CD4-positive, alpha-beta memory T cell (primary cell): ENCODE measurements around the gene GTF2F1. TPM values are rescaled to one million over a fixed set of nuclear protein-coding genes. Genes with fewer than 3 reads are reported as not detected.

ENCODE experiments used
- CTCF ChIA-PET: fragments of 350-600 bp; sonication (Branson Sonifier 250); formaldehyde crosslinking; loops from one replicate; lab custom pipeline; 2021; ENCODE audit warnings: inconsistent platforms; ENCODE audit not compliant: partially characterized antibody; lab: Charles Lee
- POLR2A ChIA-PET: fragments of 350-600 bp; sonication (Branson Sonifier 250); formaldehyde crosslinking; loops from one replicate; lab custom pipeline; 2021; ENCODE audit not compliant: partially characterized antibody; lab: Charles Lee
- DNase-seq, 5 donors: peaks; one replicate each; pipeline versions ENCODE4 v3.0.0 to v3.0.0-alpha.2; 2020 to 2022; ENCODE audit warnings: mixed read lengths in 1 of 5
- H3K27ac ChIP-seq: one replicate; pipeline ENCODE4 v1.7.0; 2013; ENCODE audit warnings: low read depth, low read length
- H3K27me3 ChIP-seq: 2 replicates; pipeline ENCODE4 v1.7.0; 2013; ENCODE audit warnings: mild to moderate bottlenecking, low read length, moderate library complexity; ENCODE audit not compliant: insufficient read depth
- H3K36me3 ChIP-seq: 2 replicates; pipeline ENCODE4 v1.7.0; 2013; ENCODE audit warnings: mild to moderate bottlenecking, low read length, moderate library complexity; ENCODE audit not compliant: insufficient read depth
- H3K4me1 ChIP-seq: 2 replicates; pipeline ENCODE4 v1.7.0; 2013; ENCODE audit warnings: mild to moderate bottlenecking, low read length, moderate library complexity; ENCODE audit not compliant: insufficient read depth
- H3K4me3 ChIP-seq, 2 donors: one replicate each; pipeline ENCODE4 v1.7.0; 2013; ENCODE audit warnings: low read length in 2 of 2, mild to moderate bottlenecking in 1 of 2
- H3K9me3 ChIP-seq, 2 donors: one replicate each; pipeline ENCODE4 v1.7.0; 2013; ENCODE audit warnings: low read length in 2 of 2, control low read depth in 1 of 2; ENCODE audit not compliant: control insufficient read depth in 1 of 2
- H3K27ac Mint-ChIP-seq, 7 donors: one replicate each; pipeline ENCODE4 v1.8.0; 2020 to 2021; ENCODE audit warnings: mixed read lengths in 7 of 7, mild to moderate bottlenecking in 6 of 7, inconsistent platforms in 3 of 7, moderate library complexity in 3 of 7
- H3K27me3 Mint-ChIP-seq, 2 donors: one replicate each; pipeline ENCODE4 v1.8.0; 2020 to 2021; ENCODE audit warnings: mixed read lengths in 2 of 2
- H3K36me3 Mint-ChIP-seq, 2 donors: one replicate each; pipeline ENCODE4 v1.8.0; 2020 to 2021; ENCODE audit warnings: mixed read lengths in 2 of 2, inconsistent platforms in 1 of 2, mild to moderate bottlenecking in 1 of 2
- H3K4me1 Mint-ChIP-seq, 4 donors: one replicate each; pipeline ENCODE4 v1.8.0; 2020 to 2021; ENCODE audit warnings: mixed read lengths in 4 of 4, mild to moderate bottlenecking in 1 of 4
- H3K4me3 Mint-ChIP-seq, 8 donors: one replicate each; pipeline ENCODE4 v1.8.0; 2020 to 2021; ENCODE audit warnings: mixed read lengths in 8 of 8, mild to moderate bottlenecking in 7 of 8, moderate library complexity in 6 of 8, inconsistent platforms in 3 of 8
- H3K9me3 Mint-ChIP-seq, 8 donors: one replicate each; pipeline ENCODE4 v1.8.0; 2020 to 2021; ENCODE audit warnings: mixed read lengths in 8 of 8, mild to moderate bottlenecking in 5 of 8, inconsistent platforms in 3 of 8, moderate library complexity in 1 of 8
- intact Hi-C: fragments of 100-400 bp; cut with micrococcal nuclease; formaldehyde crosslinking; loops from one replicate; pipeline ENCODE4 v1.15.1; 2023
- polyA plus RNA-seq, 2 donors: library from polyadenylated mRNA; unstranded; fragments of 300-500 nt; fragmentation: Illumina TruSeq; gene quantifications; one replicate each; pipeline ENCODE4 v1.2.3, GENCODE V29; 2021
- total RNA-seq, 2 experiments: library from RNA; stranded (reverse); gene quantifications; one replicate each; pipeline ENCODE4 v1.2.3, GENCODE V29; 2021

GTF2F1 gene
- total and polyA plus RNA-seq, 4 experiments from 2014 or later, result 6.6 to 57.7 (median 41.9) TPM

- Histone ChIP-seq H3K9me3 (no peaks in the 10 kb centered on the region), H3K27me3 (no peaks in the 10 kb centered on the region), H3K4me1 (no peaks in the 10 kb centered on the region), H3K27ac (no peak overlapping the region), H3K36me3 (peaks cover 51% of the 10 kb centered on the region), H3K4me3 (no peak overlapping the region)
- DNase-seq, result no peak
- Mint-ChIP-seq H3K27me3 (no peaks in the 10 kb centered on the region), H3K36me3 (peaks cover 35 to 71% of the 10 kb centered on the region in 2 donors), H3K4me3 (no peak overlapping the region), H3K4me1 (peaks cover 0 to 3% (median 1%) of the 10 kb centered on the region in 4 donors), H3K9me3 (peaks cover 0 to 2% (median 0%) of the 10 kb centered on the region in 8 donors), H3K27ac (peak overlapping the region in 1 of 7 donors; percentile 41)
- ChIA-PET CTCF (no interaction called here), POLR2A (no interaction called here)
- intact Hi-C loops, result no loop called here
These were observed 8.6 kb downstream of the GTF2F1 start for GRCh38 chr19:6384381-6384780.

DNA sequence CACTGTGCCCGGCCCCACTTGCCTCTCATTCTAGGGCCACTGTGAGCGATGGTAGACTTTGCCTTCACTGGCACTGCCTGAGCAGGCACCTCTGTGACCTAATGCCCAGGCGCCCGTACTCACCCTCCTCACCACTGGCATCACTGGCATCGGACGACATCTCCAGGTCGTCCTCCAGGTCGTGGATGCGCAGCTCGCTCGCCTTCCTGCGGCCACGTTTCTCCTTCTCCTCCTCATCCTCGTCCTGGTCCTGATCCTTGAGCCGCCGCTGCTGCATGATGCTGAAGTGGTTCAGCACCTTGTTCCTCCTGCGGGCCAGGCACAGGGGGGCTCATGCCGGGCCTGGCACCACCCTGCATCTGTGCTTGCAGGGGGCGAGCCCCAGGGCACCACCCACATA lies 9.8 kb downstream of the GTF2F1 start:
- intact Hi-C loops, result no loop called here
- Histone ChIP-seq H3K9me3 (no peaks in the 10 kb centered on the region), H3K4me1 (no peaks in the 10 kb centered on the region), H3K36me3 (peaks cover 44% of the 10 kb centered on the region), H3K27me3 (no peaks in the 10 kb centered on the region), H3K4me3 (no peak overlapping the region), H3K27ac (no peak overlapping the region)
- no peak overlapping the region for H3K4me3 Mint-ChIP-seq
- CTCF ChIA-PET, result no interaction called here
- H3K27ac Mint-ChIP-seq, result peak overlapping the region in 1 of 7 donors; percentile 89
- no peak for DNase-seq
- H3K9me3 Mint-ChIP-seq, result peaks cover 0 to 2% (median 0%) of the 10 kb centered on the region in 8 donors
- H3K4me1 Mint-ChIP-seq, result peaks cover 0 to 3% (median under 1%) of the 10 kb centered on the region in 4 donors
- no peaks in the 10 kb centered on the region for H3K27me3 Mint-ChIP-seq
- H3K36me3 Mint-ChIP-seq, result peaks cover 34 to 69% of the 10 kb centered on the region in 2 donors
- POLR2A ChIA-PET, result no interaction called here

DNA sequence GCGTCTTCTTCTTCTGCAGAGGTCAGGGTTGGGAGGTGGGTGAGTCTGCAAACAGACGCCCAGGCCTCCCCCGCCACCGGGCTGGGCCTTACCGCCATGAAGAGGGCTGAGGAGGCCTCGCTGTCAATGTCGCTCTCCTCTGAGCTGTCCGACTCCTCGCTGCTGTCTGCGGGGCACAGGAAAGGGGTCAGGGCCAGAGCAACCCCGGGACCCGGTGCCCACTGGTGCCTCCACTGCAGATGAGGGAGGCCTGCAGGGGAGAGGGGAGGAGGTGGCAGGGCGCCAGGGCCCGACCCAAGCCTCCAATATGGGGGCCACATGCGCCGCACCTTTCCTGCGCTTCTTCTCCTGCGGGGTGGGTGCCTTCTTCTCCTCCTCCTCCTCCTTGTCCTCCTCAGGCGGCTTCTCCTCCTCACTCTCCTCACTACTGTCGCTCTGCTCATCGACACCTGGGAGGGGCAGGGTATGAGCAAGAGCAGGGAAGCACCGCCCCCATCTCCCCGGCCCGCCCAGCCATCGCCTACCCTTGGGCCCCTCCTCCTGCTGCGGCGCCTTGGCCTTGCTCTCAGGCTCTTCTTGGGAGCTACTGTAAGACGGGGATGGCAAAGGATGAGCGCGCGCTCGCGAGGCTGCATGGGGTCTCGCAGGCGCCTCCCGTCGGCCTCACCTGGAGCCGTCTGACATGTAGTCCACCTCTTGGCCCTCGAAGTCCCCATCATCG lies 11.8 kb downstream of the GTF2F1 start:
- no peaks in the 10 kb centered on the region for H3K27me3 Mint-ChIP-seq

GRCh38 chr19:6379744-6380143 lies 13.2 kb downstream of the GTF2F1 start:
- Histone ChIP-seq H3K36me3 (peaks cover 30% of the 10 kb centered on the region), H3K27me3 (no peaks in the 10 kb centered on the region), H3K4me3 (no peak overlapping the region), H3K4me1 (no peaks in the 10 kb centered on the region), H3K9me3 (no peaks in the 10 kb centered on the region), H3K27ac (no peak overlapping the region)
- intact Hi-C loops, result no loop called here
- ChIA-PET POLR2A (no interaction called here), CTCF (interaction anchor here (0.7 kb wide), 1 partner anchor 14 kb away, joined by 3 read pairs; no protein-coding TSS in a partner anchor)
- no peak overlapping the region for H3K27ac Mint-ChIP-seq
- peaks cover 0 to 2% (median 0%) of the 10 kb centered on the region in 8 donors for H3K9me3 Mint-ChIP-seq
- no peak overlapping the region for H3K4me3 Mint-ChIP-seq
- no peaks in the 10 kb centered on the region for H3K27me3 Mint-ChIP-seq
- peaks cover 0 to 3% (median 0%) of the 10 kb centered on the region in 4 donors for H3K4me1 Mint-ChIP-seq
- H3K36me3 Mint-ChIP-seq, result peaks cover 26 to 50% of the 10 kb centered on the region in 2 donors
- no peak for DNase-seq

More for the DNA sequence above, 11.8 kb downstream of the GTF2F1 start:
- H3K4me3 Mint-ChIP-seq, result no peak overlapping the region
- H3K4me1 Mint-ChIP-seq, result peaks cover 0 to 3% (median 0%) of the 10 kb centered on the region in 4 donors
- peaks cover 34% of the 10 kb centered on the region for H3K36me3 ChIP-seq
- H3K4me1 ChIP-seq, result no peaks in the 10 kb centered on the region
- POLR2A ChIA-PET, result no interaction called here
- H3K4me3 ChIP-seq, result no peak overlapping the region
- H3K27me3 ChIP-seq, result no peaks in the 10 kb centered on the region
- DNase-seq, result no peak
- CTCF ChIA-PET, result no interaction called here
- H3K27ac ChIP-seq, result no peak overlapping the region
- H3K36me3 Mint-ChIP-seq, result peaks cover 33 to 59% of the 10 kb centered on the region in 2 donors
- intact Hi-C loops, result no loop called here
- no peaks in the 10 kb centered on the region for H3K9me3 ChIP-seq
- no peak overlapping the region for H3K27ac Mint-ChIP-seq
- peaks cover 0 to 2% (median 0%) of the 10 kb centered on the region in 8 donors for H3K9me3 Mint-ChIP-seq

DNA sequence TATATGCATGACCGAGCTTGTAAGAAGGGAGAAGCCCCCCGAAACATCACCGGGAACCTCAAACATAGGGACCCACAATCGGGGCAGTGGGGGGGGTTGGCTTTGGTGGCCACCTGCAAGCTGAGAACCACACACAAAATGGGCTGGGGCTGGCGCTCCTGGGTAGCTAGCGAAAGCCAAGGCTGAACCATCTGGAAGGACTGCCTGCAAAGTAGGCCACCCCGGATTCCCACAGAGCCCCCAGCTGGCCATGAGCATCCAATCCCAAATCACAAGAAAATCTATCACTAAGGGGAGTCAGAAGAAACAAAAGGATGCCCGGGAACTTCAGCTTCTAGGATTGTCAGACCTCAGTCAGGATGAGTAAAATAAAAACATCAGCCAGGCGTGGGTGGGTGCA lies 14.5 kb downstream of the GTF2F1 start:
- peaks cover 26 to 44% of the 10 kb centered on the region in 2 donors for H3K36me3 Mint-ChIP-seq
- ChIA-PET CTCF (no interaction called here), POLR2A (interaction anchor here (1.4 kb wide), 1 partner anchor 17 kb away, joined by 5 read pairs; the partner anchor contains the start of gene CLPP)
- DNase-seq, result no peak
- no peak overlapping the region for H3K27ac ChIP-seq
- peaks cover 0 to 2% (median 0%) of the 10 kb centered on the region in 8 donors for H3K9me3 Mint-ChIP-seq
- peaks cover 3 to 9% (median 5%) of the 10 kb centered on the region in 4 donors for H3K4me1 Mint-ChIP-seq
- no peak overlapping the region for H3K4me3 ChIP-seq
- H3K36me3 ChIP-seq, result peaks cover 26% of the 10 kb centered on the region
- no peak overlapping the region for H3K27ac Mint-ChIP-seq
- no peaks in the 10 kb centered on the region for H3K27me3 Mint-ChIP-seq
- no peak overlapping the region for H3K4me3 Mint-ChIP-seq
- H3K9me3 ChIP-seq, result no peaks in the 10 kb centered on the region
- no peaks in the 10 kb centered on the region for H3K27me3 ChIP-seq
- intact Hi-C loops, result no loop called here
- H3K4me1 ChIP-seq, result peaks cover 8% of the 10 kb centered on the region

DNA sequence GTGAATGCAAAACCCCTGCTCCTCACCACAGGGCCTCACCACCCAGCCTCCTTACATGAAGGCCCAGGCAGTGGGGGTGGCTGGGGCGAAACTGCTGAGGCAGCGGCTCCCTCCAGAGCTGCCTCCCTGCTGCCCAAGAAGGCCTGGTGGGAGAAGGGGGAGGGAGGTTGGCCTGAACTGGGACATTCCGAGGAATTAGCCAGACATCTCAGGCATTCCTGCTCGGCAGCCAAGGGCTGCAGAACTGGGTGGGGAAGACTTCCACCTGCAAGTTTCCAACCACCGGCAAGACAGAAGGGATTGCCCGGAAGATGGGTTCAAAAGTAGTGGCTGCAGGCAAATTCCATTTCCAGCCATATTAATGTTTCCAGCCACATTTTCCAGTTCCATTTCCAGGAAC lies 14.9 kb downstream of the GTF2F1 start:
- peaks cover 3 to 9% (median 6%) of the 10 kb centered on the region in 4 donors for H3K4me1 Mint-ChIP-seq
- H3K4me3 ChIP-seq, result no peak overlapping the region
- H3K27me3 ChIP-seq, result no peaks in the 10 kb centered on the region
- ChIA-PET POLR2A (interaction anchor here (1.4 kb wide), 1 partner anchor 17 kb away, joined by 5 read pairs; the partner anchor contains the start of gene CLPP), CTCF (interaction anchor here (0.5 kb wide), 1 partner anchor 486 kb away, joined by 4 read pairs; no protein-coding TSS in a partner anchor)
- no peak overlapping the region for H3K27ac Mint-ChIP-seq
- no peaks in the 10 kb centered on the region for H3K9me3 Mint-ChIP-seq
- H3K4me3 Mint-ChIP-seq, result no peak overlapping the region
- intact Hi-C loops, result no loop called here
- no peak for DNase-seq
- peaks cover 26 to 42% of the 10 kb centered on the region in 2 donors for H3K36me3 Mint-ChIP-seq
- H3K27me3 Mint-ChIP-seq, result no peaks in the 10 kb centered on the region
- no peak overlapping the region for H3K27ac ChIP-seq
- H3K9me3 ChIP-seq, result no peaks in the 10 kb centered on the region
- H3K36me3 ChIP-seq, result peaks cover 26% of the 10 kb centered on the region
- peaks cover 9% of the 10 kb centered on the region for H3K4me1 ChIP-seq

DNA sequence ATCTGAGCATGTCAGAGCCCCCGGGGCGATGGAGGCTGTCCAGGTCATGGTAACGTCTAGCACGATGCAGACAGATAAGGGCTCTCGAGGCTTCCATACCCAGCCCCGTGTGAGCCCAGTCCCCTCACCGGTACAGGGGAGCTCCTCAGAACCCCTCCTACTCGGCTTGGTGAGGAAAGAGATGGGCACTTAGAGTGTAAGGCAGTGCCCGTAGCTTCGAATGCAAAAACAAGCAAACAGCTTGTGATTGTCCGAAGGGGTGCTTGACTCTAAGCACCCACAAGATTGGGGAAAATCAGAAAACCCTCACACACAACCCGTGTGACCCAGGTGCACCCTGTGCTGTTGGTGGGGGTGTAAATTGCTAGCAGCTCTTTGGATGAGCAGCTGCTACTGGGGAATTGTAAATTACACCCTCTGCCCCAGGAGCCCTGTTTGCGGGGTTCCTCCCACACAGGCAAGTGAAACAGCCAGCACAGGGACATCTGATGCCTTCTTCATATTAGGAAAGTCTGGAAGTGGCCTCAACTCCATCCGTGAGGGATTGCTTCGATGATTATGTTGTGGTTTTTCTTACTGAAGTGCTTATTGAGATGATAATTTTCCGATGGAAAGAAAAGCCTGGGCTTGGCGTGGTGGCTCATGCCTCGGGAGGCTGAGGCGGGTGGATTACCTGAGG lies 16.3 kb downstream of the GTF2F1 start:
- peaks cover 15% of the 10 kb centered on the region for H3K4me1 ChIP-seq
- Mint-ChIP-seq H3K4me1 (peaks cover 7 to 17% (median 12%) of the 10 kb centered on the region in 4 donors), H3K4me3 (peak overlapping the region in 1 of 8 donors; percentile 15), H3K9me3 (no peaks in the 10 kb centered on the region), H3K36me3 (peaks cover 24 to 41% of the 10 kb centered on the region in 2 donors), H3K27ac (peak overlapping the region in 2 of 7 donors; percentile 18 to 29), H3K27me3 (no peaks in the 10 kb centered on the region)
- intact Hi-C loops, result no loop called here
- ChIA-PET CTCF (no interaction called here), POLR2A (interaction anchor here (0.9 to 1.5 kb wide), 3 partner anchors 15 to 16 kb away, joined by 3 to 5 read pairs (median 5); partner anchors contain the start of genes CLPP and GTF2F1)
- H3K36me3 ChIP-seq, result peaks cover 21% of the 10 kb centered on the region
- H3K9me3 ChIP-seq, result no peaks in the 10 kb centered on the region
- no peak overlapping the region for H3K27ac ChIP-seq
- DNase-seq, result no peak
- no peak overlapping the region for H3K4me3 ChIP-seq
- H3K27me3 ChIP-seq, result no peaks in the 10 kb centered on the region
